ENCODE results near the gene PPFIA1. TPM values are rescaled to one million over a fixed set of nuclear protein-coding genes. Genes with fewer than 3 reads are reported as not detected.
"Not testable (repeated sequence)": the region's sequence is repeated elsewhere in the genome, so short reads cannot be mapped to it uniquely, and the experiment has no call there.

Gene PPFIA1
- total RNA-seq, 1 donor from 2014 or later = 65.2 TPM

- no peak for DNase-seq (ENCODE audit: low spot score)
Measured at GRCh38 chr11:70358753-70359152, 88.3 kb downstream of the PPFIA1 start.

- DNase-seq (ENCODE audit: low spot score) = no peak
Measured at GRCh38 chr11:70359451-70360205, 89.1 kb downstream of the PPFIA1 start.

- DNase-seq (ENCODE audit: low spot score) = no peak
Measured at GRCh38 chr11:70360211-70360610, 89.7 kb downstream of the PPFIA1 start.

DNA sequence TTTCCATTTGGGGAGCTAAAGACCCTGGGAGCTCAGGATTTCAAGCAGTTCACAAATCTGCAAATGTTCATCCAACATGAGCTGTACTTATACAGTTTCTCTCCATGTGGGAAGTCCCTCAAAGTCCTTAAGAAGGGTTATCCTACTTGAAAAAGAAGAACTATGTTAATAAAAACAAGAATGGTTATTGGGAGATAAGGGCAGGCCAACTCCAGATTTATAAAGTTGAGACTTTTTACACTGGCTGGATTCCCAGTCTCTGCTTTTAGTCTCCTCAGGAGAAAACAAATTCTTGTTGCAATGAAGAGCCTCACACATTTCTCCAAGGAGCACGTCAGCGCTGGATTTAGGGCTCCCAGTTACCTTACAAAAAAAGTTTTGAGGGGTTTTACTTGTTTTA lies 93.7 kb downstream of the PPFIA1 start:
- DNase-seq (ENCODE audit: low spot score) = peak; percentile 31

DNA sequence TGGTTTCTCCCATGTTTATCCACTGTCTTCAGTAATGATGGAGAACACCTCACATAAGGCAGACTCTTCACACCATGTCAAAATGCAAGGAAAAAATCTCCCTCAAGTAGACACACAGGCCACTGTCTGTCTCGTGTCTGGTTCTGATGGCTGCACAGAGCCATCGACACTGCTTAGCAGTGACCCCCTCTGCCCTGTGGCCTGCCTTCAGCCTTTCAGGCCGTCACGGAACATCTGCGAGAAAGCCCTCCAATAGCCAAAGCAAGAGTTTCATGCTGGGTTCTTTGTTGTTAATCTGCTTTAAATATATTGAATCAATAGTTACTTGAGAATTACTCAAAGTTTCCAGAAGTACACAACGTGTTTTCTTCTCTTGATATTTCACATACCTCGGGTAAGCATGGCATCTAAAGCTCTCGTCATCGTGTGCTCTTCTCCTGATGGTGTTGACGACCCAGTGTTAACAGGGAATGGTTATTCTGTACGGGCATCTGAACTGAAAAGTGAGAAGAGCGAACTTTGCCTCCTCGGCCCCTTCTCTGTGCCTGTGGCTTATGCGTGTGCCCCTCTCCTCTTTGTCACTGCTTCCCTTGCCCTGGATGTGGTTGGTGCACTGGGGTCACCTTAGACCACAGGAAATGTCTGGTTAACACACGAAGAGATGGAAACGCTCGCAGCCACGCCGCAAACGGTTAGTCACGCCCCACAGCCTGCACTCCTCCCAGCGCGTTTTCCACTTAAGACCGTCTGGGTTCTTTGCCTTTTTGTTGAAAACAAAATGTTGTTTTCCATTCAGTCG lies 94.5 kb downstream of the PPFIA1 start:
- no peak for DNase-seq (ENCODE audit: low spot score)

DNA sequence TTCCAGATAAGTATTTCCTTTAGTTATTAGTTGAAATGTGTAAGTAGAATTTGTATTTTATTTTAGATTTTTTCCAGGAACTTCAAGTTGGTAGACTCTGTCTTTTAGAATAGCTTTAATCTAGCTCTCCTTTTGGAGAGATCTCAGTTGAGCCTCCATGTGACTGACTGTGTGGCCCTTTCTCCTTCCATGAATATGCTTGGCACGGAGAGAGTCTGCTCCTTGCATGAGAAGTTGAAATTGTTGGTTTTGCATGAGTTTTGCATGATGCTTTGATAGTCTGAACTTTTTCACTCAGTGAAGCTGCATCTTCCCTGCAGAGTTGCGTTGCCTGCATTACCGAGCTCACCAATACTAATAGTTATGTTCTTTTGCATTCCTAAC lies 95.0 kb downstream of the PPFIA1 start:
- DNase-seq (ENCODE audit: low spot score) = no peak

- DNase-seq (ENCODE audit: low spot score) = peak; percentile 12
Measured at GRCh38 chr11:70367071-70367470, 96.6 kb downstream of the PPFIA1 start.

DNA sequence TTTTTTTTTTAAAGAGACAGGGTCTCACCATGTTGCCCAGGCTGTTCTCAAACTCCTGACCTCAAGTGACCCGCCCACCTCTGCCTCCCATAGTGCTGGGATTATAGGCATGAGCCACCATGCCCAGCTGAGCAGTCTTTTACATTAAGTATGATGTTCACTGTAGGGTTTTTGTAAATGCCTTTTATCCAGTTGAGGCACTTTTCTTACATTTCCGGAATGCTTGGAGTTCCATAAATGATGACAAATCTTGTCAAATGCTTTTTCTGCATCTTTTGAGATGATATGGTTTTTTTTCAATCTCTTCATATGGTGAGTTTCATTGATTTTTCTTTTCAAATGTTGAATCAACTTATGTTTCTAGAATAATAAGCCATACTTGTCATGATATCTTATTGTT lies 98.5 kb downstream of the PPFIA1 start:
- no peak for DNase-seq (ENCODE audit: low spot score)

GRCh38 chr11:70371241-70371640 lies 100.8 kb downstream of the PPFIA1 start:
- DNase-seq (ENCODE audit: low spot score) = no peak

DNA sequence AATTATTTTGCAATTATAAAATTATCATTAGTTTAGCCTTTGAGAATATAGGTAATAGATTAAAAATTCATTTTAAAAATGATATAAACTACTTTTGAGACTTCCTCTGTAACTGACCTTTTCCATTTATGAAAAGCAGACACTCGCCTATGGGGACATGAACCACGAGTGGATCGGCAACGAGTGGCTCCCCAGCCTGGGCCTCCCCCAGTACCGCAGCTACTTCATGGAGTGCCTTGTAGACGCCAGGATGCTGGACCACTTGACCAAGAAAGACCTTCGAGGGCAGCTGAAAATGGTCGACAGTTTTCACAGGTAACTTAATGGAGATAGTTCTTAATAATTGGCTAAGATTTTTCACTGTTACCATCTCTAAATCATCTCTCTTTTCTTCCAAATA lies 101.6 kb downstream of the PPFIA1 start:
- DNase-seq (ENCODE audit: low spot score) = no peak

GRCh38 chr11:70376621-70377020 lies 106.1 kb downstream of the PPFIA1 start:
- no peak for DNase-seq (ENCODE audit: low spot score)

DNA sequence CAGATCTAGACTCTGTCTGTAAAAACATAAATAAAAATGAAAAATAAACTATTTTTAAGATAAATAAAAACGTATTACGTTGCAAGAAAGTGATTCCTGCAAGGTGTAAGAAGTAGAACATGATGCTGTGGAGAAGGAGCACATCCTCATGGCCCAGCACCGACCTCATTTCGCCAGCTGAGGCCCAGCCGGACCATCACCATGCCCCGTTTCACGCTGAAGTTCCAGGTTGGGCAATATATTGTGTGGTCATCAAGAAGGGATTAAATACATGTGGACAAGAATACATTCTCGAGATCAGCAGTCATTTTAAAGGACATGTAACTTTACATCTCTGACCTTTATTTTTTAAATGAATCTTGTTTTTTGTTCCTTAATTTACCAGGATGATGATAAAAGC lies 107.2 kb downstream of the PPFIA1 start:
- no peak for DNase-seq (ENCODE audit: low spot score)

DNA sequence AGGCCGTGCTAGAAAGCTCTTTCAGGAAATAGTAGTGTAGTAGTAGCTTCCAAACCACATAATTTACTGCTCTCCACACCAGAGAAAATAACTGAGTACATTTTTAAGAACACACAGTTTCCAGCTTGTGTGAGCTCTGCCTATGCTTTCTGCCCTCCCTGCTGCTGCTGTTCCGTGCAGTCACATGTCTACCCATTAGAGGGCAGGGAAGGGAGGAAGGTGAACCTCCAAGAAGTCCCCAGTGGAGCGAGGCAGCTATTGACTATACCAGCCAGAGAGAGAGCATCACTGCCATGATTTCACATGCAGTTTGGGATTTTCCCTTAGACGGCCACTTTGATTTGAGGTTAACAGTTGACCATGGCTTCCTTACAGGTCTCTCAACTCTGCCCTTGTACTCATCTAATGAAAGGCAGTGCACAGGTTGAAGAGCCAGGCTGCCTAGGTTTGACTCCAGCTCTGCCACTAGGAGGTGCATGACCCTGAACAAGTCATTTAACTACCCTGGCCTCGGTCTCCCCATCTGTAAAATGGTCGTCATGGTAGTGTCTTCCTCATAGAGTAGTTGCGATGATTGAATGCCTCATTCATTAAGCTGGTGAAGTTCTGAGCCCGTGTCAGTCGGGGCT lies 108.1 kb downstream of the PPFIA1 start:
- DNase-seq (ENCODE audit: low spot score) = no peak

DNA sequence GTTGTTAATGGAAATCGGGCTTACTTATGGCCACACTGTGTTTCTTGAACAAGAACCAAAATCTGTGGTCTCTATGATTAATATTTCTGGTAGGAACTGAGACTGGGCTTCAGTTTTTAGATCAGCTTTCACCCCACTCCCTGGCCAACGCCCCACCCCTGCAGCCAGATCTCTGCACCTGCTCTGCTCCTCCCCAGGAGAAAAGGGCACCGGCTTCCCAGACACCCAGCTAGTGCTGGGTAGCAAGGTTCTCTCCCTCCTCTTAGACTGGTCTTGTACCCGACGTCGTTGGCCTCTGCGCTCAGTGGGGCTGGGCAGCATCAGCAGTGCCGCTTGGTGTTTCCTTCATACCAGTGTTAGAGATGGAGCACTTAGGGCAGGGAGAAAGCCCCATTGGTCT lies 110.9 kb downstream of the PPFIA1 start:
- no peak for DNase-seq (ENCODE audit: low spot score)

- no peak for DNase-seq (ENCODE audit: low spot score)
Measured at GRCh38 chr11:70381872-70382861, 111.7 kb downstream of the PPFIA1 start.

- DNase-seq (ENCODE audit: low spot score) = no peak
Measured at GRCh38 chr11:70383664-70384565, 113.4 kb downstream of the PPFIA1 start.

- DNase-seq (ENCODE audit: low spot score) = no peak
Measured at GRCh38 chr11:70384566-70385152, 114.2 kb downstream of the PPFIA1 start.

DNA sequence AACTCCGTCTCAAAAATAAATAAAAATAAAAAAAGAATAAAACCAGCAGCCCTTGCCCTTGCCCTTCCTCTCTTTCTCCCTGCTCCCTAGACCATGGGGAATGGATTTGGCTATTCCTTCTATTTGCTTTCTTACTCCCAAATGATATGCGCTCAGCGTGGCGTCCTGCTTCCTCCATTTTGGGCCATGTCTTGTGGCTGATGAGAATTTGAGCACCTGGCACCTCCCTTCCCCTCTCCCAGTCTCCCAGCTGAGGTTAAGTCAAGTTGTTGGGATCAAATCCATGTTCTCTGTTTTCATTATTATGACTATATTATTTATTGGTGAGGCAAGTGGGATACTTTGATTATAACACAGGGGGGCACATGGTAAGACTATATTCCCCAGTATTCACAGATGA lies 117.1 kb downstream of the PPFIA1 start:
- no peak for DNase-seq (ENCODE audit: low spot score)

- no peak for DNase-seq (ENCODE audit: low spot score)
Measured at GRCh38 chr11:70389201-70389600, 118.7 kb downstream of the PPFIA1 start.

DNA sequence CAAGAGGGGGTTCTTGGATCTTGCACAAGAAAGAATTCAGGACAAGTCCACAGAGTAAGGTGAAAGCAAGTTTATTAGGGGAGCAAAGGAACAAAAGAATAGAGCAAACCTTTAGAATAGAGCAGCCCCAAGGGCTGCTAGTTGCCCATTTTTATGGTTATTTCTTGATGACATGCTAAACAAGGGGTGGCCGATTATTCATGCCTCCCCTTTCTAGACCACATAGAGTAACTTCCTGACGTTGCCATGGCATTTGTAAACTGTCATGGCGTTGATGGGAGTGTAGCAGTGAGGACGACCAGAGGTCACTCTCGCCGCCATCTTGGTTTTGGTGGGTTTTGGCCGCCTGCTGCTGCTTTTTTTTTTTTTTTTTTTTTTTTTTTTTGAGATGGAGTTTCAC lies 120.4 kb downstream of the PPFIA1 start:
- DNase-seq (ENCODE audit: low spot score) = not testable (repeated sequence)

All from ureter (tissue), 1 donor.